Astrocyte of the spinal cord (primary cell): ENCODE data around the gene CALN1.

Source experiments
- DNase-seq: peaks from one replicate; pipeline ENCODE4 v3.0.0; 2011; ENCODE audit warnings: low read depth, low spot score
- H3K4me3 ChIP-seq: 2 replicates; pipeline ENCODE4 v1.5.1; 2011; ENCODE audit warnings: low read depth, mild to moderate bottlenecking, low read length, moderate library complexity
- in situ Hi-C: cut with HindIII; loops from 2 replicates; pipeline ENCODE4 v1.10.0; 2017; ENCODE audit warnings: low sequenced_read_pairs
- TF ChIP-seq, protein P1 (sequence below): IDR thresholded peaks from 2 replicates; pipeline ENCODE4 v1.5.1; 2012; ENCODE audit warnings: low read depth, mild to moderate bottlenecking, low read length, inconsistent platforms

Gene CALN1

DNA sequence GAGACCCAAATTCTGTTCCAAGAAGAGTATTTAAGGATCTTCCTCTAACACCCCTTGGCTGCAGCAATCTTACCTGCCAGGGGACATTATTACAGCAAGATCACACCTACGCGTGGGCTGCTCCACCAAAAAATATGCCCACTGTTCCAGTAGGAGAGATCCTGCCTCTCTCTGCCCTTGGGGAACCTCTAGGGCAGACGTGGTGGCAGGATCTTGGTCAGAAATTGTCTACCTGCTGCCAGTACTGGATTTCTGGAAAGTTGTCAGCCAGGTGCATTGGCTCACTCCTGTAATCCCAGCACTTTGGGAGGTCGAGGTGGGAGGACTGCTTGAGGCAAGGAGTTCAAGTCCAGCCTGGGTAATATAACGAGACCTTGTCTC is 259.0 kb downstream of the CALN1 start:
- TF ChIP-seq, protein P1, sequence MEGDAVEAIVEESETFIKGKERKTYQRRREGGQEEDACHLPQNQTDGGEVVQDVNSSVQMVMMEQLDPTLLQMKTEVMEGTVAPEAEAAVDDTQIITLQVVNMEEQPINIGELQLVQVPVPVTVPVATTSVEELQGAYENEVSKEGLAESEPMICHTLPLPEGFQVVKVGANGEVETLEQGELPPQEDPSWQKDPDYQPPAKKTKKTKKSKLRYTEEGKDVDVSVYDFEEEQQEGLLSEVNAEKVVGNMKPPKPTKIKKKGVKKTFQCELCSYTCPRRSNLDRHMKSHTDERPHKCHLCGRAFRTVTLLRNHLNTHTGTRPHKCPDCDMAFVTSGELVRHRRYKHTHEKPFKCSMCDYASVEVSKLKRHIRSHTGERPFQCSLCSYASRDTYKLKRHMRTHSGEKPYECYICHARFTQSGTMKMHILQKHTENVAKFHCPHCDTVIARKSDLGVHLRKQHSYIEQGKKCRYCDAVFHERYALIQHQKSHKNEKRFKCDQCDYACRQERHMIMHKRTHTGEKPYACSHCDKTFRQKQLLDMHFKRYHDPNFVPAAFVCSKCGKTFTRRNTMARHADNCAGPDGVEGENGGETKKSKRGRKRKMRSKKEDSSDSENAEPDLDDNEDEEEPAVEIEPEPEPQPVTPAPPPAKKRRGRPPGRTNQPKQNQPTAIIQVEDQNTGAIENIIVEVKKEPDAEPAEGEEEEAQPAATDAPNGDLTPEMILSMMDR = no peak
- in situ Hi-C loops = no loop called here
- DNase-seq = no peak

DNA sequence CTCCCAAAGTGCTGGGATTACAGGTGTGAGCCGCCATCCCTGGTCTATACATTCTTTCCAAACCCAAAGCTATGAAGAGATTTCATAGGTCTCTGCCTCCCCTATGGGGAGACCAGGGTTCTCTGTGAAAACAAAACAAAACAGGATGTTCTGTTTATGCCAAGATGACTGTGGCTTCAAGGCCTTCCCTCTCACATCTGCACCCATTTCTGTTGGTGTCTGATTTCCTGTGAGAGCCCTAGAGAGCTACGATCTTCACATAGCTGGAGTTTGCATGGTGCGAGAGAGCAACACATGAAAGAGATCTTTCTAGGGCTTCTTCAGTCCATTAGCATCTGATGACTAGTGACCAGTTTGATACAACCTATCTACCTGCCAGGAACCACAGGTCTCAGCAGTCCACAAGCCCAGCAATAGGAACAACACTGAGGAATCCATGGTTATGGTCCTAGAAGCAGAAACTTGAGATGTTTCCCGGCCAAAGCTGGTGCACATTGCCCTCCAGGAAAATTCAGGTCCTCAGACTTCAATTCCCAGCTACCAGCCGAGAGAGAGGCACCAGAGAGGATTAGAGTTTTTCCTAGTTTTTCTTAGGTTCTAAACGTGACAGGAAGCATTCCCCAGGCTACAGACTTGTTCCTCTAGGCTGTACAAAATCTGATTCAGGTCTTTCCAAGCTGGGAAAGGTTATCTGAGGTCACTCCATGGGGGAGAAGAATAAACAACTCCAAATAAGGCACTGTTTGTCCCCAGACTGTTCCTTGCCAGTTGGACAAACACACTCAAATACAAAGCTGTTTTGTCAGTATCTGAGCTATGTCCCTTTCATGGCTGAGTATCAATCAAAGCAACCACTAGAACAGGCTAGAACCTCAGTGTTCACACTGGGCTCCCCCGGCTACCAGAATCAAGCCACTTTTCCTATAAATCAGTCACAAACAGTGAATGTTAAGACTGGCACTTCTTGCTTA is 259.7 kb downstream of the CALN1 start:
- TF ChIP-seq, protein P1 = no peak
- H3K4me3 ChIP-seq = no peak overlapping the region
- in situ Hi-C loops = no loop called here
- DNase-seq = no peak

More for the DNA sequence above, 259.0 kb downstream of the CALN1 start:
- no peak overlapping the region for H3K4me3 ChIP-seq

DNA sequence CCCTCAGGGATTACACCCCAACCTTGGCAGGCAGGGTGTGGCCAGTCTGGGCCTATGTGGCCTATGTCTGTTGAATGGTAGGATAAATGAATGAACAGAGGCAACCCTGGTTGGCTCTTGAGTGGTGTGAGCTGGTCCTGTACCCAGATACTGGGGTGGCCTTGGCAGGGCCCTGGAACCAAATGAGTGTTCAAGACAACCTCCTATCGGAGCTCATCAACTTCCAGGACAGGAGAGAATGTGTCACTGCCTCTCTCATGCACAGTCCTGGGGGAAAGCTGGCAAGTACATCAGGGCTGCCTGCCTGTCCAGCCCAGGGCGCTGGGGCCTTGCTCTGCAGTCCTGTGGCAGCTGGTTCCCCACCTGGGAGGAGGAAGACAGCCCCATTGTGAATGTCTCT is 271.6 kb downstream of the CALN1 start:
- H3K4me3 ChIP-seq = no peak overlapping the region
- no peak for DNase-seq
- TF ChIP-seq, protein P1 = no peak
- in situ Hi-C loops = no loop called here

DNA sequence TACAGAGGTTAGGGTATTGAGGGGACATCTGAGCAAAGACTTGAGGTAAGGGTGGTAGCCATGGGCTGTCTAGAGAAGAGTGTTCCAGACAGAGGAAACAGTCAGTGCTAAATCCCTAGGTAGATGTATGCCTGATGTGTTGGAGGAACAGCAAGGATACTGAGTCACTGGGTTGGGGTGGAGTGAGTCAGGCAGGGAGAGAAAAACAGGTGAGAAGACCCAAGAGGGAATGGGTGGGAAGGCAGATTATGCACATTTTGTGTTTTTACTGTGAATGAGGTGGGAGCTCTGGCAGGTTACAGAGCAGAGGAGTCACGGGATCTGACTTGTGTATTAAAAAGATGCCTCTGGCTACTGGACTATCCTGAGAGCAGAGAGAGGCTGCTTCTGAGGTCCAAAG is 285.0 kb downstream of the CALN1 start:
- in situ Hi-C loops = no loop called here
- no peak overlapping the region for H3K4me3 ChIP-seq
- DNase-seq = no peak
- TF ChIP-seq, protein P1 = no peak

DNA sequence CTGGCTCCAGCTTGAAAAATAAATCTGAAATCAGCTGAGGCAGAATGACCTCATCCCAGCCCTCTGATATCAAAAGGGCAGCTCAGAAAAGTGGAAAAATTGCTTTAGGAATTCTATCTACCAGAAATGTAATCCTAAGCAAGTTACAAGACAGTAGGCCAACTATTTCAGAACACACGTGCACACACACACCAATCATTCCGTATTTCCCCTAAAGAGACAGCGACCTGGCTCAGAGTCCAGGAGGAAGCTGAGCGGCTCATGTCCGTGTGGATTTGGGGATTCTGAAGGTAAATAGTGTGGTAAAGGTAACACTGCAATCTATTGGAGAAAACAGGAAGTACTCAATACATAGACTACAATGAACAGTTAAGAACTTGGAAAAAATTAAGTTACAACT is 288.2 kb downstream of the CALN1 start:
- TF ChIP-seq, protein P1 = no peak
- no peak overlapping the region for H3K4me3 ChIP-seq
- no peak for DNase-seq
- in situ Hi-C loops = no loop called here

DNA sequence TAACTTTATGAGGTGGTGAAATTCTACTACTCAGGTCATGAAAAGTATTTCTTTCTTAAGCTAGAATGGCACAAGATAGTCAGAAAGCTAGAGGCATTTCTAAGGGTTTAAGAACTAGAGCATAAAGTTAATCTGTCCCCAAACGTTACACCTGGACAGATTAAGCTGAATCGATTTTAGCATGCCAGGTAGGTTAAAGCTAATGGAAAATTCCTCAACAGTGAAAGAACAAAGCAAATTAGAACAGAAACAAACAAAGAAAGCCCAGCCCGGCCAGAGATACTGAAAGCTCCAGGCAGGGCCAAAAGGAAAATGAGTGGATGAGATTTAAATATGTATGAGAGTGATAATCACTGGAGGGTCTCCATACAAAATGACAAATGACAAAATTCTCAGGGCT is 293.8 kb downstream of the CALN1 start:
- in situ Hi-C loops = no loop called here
- H3K4me3 ChIP-seq = no peak overlapping the region
- no peak for DNase-seq
- TF ChIP-seq, protein P1 = no peak
